GM18951 (cell line): ENCODE data around the gene FGF12.

Experiments
- POLR2A ChIP-seq: IDR thresholded peaks from 4 replicates; pipeline ENCODE4 v1.6.1; 2011; ENCODE audit warnings: mild to moderate bottlenecking; ENCODE audit not compliant: insufficient read length, insufficient read depth; ENCODE audit errors: extremely low read depth
- in situ Hi-C: fragments of 300-500 bp; cut with MboI; formaldehyde crosslinking; loops from one replicate; pipeline ENCODE4 v1.12.0; 2022; ENCODE audit warnings: low sequenced_read_pairs, mixed read lengths, inconsistent platforms; ENCODE audit not compliant: unreplicated experiment

Gene FGF12

DNA sequence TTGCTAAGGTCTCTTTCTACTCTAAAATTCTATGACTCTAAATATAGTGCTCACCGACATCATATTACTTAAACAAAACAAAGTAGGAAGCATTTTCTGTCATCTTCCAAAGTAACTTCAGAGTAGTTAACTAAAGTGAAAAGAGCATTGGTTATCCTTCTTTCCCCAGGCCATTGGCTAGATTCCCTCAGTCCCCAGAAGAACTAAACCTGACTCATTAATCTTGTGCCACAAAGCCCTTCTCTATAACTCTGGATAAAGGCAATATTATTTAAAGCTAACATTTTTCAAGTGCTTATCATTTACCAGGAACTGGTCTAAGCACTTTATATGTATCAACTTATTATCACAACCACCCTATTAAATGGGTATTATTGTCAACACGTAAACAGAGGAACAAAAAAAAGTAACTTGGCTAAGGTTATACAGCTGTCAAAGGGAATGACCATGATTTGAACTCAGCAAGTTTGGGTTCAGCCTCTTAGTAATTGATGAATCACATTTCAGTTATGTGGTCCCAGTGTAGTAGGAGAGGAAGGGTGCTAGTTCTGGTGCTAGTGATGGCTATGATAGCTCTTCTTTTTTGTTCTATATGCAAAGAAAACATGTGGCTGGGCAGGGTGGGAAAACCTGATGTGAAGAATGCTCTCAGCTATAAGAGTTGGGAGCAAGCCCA is 304.9 kb downstream of the FGF12 start:
- in situ Hi-C loops: no loop called here
- TF ChIP-seq POLR2A: no peak

DNA sequence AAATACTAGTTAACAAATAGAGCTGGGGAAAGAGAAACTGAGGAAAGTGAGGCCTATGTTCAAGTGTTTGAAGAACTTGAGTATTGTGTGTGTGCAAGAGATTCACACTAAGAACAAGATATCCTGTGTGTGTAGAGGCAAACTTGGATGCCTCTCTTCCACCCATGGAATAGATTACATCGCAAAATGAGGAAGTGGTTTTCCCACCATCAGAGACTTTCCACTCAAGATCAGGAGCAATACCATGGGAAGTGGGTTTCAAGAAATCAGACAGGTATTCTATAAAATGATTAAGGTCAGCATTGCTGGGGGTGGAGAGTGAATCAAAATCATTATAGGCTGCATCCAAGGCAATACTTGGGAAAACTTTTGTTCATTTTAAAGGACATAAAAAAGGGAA is 308.0 kb downstream of the FGF12 start:
- TF ChIP-seq POLR2A: no peak
- in situ Hi-C loops: no loop called here

GRCh38 chr3:192417559-192418055 is 309.7 kb downstream of the FGF12 start:
- TF ChIP-seq POLR2A: no peak
- in situ Hi-C loops: no loop called here

DNA sequence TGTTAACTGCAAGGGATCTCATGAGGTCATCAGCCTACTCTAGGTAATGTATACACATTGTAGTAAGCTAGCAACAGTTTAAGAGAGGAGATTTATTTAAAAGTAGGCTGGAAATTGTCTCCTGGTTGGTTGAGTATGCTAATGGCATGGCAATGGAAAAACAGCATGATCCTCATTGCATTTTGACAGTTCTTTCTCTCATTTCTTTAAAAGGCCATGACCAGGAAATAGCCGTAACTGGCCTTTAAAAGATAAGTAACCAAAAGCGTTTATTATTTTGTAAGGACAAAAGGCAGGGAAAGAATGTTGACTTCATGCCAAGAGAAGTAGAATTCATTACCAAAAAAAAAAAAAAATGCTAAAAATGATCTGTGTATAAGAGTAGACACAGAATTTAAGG is 310.3 kb downstream of the FGF12 start:
- in situ Hi-C loops: no loop called here
- TF ChIP-seq POLR2A: no peak

DNA sequence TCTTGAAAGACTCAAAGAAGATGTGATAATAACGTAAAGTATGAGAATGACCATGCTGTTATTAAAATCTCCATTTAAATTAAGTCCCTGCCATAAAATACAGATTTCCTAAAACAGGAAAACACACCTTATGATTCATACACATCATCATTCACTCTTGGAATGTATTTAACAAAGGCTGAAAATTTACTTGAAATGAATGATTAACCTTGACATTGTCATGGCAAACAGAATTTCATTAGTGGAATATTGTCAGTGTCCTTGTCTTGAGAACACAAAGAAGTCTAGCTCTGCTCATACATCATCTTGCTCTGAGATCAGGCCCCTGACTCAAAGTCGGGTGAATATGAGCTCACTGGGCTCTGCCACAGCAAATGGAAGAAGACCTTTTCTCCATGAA is 313.9 kb downstream of the FGF12 start:
- no peak for TF ChIP-seq POLR2A
- in situ Hi-C loops: no loop called here

- in situ Hi-C loops: no loop called here
- TF ChIP-seq POLR2A: no peak
These were observed 316.7 kb downstream of the FGF12 start for GRCh38 chr3:192410684-192410960.

GRCh38 chr3:192409838-192410683 is 317.3 kb downstream of the FGF12 start:
- no peak for TF ChIP-seq POLR2A
- in situ Hi-C loops: no loop called here

- in situ Hi-C loops: no loop called here
- no peak for TF ChIP-seq POLR2A
These were observed 318.0 kb downstream of the FGF12 start for GRCh38 chr3:192409201-192409837.

DNA sequence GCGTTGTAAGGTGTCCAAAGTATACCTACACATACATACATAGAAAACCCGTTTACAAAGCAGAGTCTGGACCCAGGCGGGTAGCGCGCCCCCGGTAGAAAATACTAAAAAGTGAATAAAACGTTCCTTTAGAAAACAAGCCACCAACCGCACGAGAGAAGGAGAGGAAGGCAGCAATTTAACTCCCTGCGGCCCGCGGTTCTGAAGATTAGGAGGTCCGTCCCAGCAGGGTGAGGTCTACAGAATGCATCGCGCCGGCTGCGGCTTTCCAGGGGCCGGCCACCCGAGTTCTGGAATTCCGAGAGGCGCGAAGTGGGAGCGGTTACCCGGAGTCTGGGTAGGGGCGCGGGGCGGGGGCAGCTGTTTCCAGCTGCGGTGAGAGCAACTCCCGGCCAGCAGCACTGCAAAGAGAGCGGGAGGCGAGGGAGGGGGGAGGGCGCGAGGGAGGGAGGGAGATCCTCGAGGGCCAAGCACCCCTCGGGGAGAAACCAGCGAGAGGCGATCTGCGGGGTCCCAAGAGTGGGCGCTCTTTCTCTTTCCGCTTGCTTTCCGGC is 318.6 kb downstream of the FGF12 start:
- no peak for TF ChIP-seq POLR2A
- in situ Hi-C loops: no loop called here

DNA sequence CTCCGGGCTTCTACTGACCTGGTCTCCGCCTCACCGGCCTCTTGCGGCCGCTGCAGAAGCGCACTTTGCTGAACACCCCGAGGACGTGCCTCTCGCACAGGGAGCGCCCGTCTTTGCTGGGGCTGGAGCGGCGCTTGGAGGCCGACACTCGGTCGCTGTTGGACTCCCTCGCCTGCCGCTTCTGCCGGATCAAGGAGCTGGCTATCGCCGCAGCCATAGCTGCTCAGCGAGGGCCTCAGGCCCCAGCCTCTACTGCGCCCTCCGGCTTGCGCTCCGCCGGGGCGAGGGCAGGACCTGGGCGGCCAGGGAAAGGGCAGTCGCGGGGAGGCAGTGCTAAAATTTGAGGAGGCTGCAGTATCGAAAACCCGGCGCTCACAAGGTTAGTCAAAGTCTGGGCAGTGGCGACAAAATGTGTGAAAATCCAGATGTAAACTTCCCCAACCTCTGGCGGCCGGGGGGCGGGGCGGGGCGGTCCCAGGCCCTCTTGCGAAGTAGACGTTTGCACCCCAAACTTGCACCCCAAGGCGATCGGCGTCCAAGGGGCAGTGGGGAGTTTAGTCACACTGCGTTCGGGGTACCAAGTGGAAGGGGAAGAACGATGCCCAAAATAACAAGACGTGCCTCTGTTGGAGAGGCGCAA is 319.2 kb downstream of the FGF12 start:
- no peak for TF ChIP-seq POLR2A
- in situ Hi-C loops: no loop called here

- in situ Hi-C loops: no loop called here
- TF ChIP-seq POLR2A: no peak
These were observed 327.6 kb downstream of the FGF12 start for GRCh38 chr3:192399767-192400166.

GRCh38 chr3:192397012-192397411 is 330.3 kb downstream of the FGF12 start:
- in situ Hi-C loops: no loop called here
- no peak for TF ChIP-seq POLR2A

GRCh38 chr3:192395506-192395905 is 331.8 kb downstream of the FGF12 start:
- no peak for TF ChIP-seq POLR2A
- in situ Hi-C loops: no loop called here
